Glutamatergic neuron (in vitro differentiated cells): ENCODE measurements around the gene COL2A1. TPM values are rescaled to one million over a fixed set of nuclear protein-coding genes. Genes with fewer than 3 reads are reported as not detected.

ENCODE experiments used
- DNase-seq: peaks from one replicate; pipeline ENCODE4 v3.0.0; 2022
- H3K27ac Mint-ChIP-seq: one replicate; pipeline ENCODE4 v1.8.0; 2020; ENCODE audit warnings: mild to moderate bottlenecking, mixed read lengths, inconsistent platforms; ENCODE audit not compliant: unreplicated experiment
- H3K27me3 Mint-ChIP-seq: one replicate; pipeline ENCODE4 v1.8.0; 2020; ENCODE audit warnings: mild to moderate bottlenecking, moderate library complexity, mixed read lengths, inconsistent platforms; ENCODE audit not compliant: unreplicated experiment
- H3K36me3 Mint-ChIP-seq: one replicate; pipeline ENCODE4 v1.8.0; 2020; ENCODE audit warnings: mild to moderate bottlenecking, mixed read lengths, inconsistent platforms; ENCODE audit not compliant: unreplicated experiment
- H3K4me1 Mint-ChIP-seq: one replicate; pipeline ENCODE4 v1.8.0; 2020; ENCODE audit warnings: mild to moderate bottlenecking, low read depth, mixed read lengths, inconsistent platforms; ENCODE audit not compliant: unreplicated experiment
- H3K4me3 Mint-ChIP-seq: one replicate; pipeline ENCODE4 v1.8.0; 2020; ENCODE audit warnings: mild to moderate bottlenecking, mixed read lengths, inconsistent platforms; ENCODE audit not compliant: unreplicated experiment
- H3K9me3 Mint-ChIP-seq: one replicate; pipeline ENCODE4 v1.8.0; 2020; ENCODE audit warnings: mild to moderate bottlenecking, moderate library complexity, mixed read lengths, inconsistent platforms; ENCODE audit not compliant: unreplicated experiment
- total RNA-seq: library from RNA; stranded (reverse); fragmentation: NEBNext Ultra II Directional; extraction: Animal tissue kit (Norgen Biotek cat#: 25700); gene quantifications from one replicate; pipeline ENCODE4 v1.2.1, GENCODE V29; 2021; ENCODE audit not compliant: unreplicated experiment
- TF ChIP-seq, protein P1 (sequence below): fragments of 200-600 bp; sonication (generic); IDR thresholded peaks from one replicate; pipeline ENCODE4 v1.5.0; 2021; ENCODE audit not compliant: partially characterized antibody, unreplicated experiment

COL2A1 gene
- total RNA-seq, 1 donor from 2014 or later = 0.34 TPM

GRCh38 chr12:47940773-47941474, 63.4 kb downstream of the COL2A1 start:
- Mint-ChIP-seq H3K4me3 (no peak overlapping the region), H3K27ac (no peak overlapping the region), H3K9me3 (peaks cover 9% of the 10 kb centered on the region), H3K36me3 (no peaks in the 10 kb centered on the region), H3K27me3 (peaks cover 13% of the 10 kb centered on the region), H3K4me1 (no peaks in the 10 kb centered on the region)
- DNase-seq = no peak
- TF ChIP-seq, protein P1, sequence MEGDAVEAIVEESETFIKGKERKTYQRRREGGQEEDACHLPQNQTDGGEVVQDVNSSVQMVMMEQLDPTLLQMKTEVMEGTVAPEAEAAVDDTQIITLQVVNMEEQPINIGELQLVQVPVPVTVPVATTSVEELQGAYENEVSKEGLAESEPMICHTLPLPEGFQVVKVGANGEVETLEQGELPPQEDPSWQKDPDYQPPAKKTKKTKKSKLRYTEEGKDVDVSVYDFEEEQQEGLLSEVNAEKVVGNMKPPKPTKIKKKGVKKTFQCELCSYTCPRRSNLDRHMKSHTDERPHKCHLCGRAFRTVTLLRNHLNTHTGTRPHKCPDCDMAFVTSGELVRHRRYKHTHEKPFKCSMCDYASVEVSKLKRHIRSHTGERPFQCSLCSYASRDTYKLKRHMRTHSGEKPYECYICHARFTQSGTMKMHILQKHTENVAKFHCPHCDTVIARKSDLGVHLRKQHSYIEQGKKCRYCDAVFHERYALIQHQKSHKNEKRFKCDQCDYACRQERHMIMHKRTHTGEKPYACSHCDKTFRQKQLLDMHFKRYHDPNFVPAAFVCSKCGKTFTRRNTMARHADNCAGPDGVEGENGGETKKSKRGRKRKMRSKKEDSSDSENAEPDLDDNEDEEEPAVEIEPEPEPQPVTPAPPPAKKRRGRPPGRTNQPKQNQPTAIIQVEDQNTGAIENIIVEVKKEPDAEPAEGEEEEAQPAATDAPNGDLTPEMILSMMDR = no peak

DNA sequence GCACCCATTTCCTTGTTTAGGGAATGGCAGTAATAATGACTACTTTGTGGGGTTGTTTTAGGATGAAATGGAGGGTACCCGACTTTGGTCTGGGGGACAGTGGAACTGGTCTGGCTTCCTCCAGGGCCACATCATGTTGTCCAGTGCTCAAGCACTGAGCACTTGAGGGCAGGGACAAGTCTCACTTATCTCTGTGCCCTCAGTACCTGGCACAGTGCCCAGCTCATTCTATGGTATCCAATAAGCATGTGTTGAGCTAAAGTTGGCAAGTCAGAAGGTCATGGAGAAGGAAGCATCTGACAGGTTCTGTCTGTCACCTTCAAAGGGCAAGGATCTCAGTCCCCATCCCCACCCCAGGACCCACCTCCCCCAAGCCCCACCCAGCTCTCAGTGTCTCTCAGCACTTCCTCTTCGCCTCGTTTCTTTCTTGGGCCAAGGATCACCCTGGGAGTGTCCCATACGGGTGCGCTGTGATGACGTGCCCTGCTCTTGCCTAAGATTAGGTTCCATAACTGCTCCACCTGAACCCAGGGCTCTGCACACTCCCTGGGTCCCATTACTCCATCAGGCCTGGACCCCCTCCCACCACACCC, 65.2 kb downstream of the COL2A1 start:
- H3K4me1 Mint-ChIP-seq = no peaks in the 10 kb centered on the region
- H3K36me3 Mint-ChIP-seq = no peaks in the 10 kb centered on the region
- H3K27me3 Mint-ChIP-seq = peaks cover 11% of the 10 kb centered on the region
- TF ChIP-seq, protein P1 = no peak
- no peak for DNase-seq
- H3K9me3 Mint-ChIP-seq = peaks cover 9% of the 10 kb centered on the region
- H3K4me3 Mint-ChIP-seq = no peak overlapping the region
- H3K27ac Mint-ChIP-seq = no peak overlapping the region

DNA sequence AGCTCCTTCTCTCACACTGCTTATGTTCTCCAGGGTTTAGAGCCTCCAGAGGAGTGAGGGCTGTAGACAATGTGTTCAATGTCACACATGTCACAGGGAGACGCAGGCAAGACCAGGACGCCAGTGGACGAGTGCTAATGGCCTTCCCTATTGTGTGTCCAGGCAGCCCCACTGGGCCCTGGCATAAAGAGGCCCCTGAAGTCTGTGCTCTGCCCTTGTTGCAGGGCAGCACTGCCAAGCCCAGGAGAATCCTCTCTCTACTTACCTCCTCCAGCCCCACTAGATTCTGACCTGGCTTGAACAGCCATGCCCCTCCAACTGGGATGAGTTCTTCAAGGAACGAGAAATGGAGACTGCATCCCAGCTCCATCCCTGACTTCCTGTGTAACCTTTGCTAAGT, 65.7 kb downstream of the COL2A1 start:
- no peaks in the 10 kb centered on the region for H3K4me1 Mint-ChIP-seq
- no peaks in the 10 kb centered on the region for H3K36me3 Mint-ChIP-seq
- no peak overlapping the region for H3K4me3 Mint-ChIP-seq
- DNase-seq = no peak
- TF ChIP-seq, protein P1 = no peak
- no peak overlapping the region for H3K27ac Mint-ChIP-seq
- H3K27me3 Mint-ChIP-seq = peaks cover 9% of the 10 kb centered on the region
- peaks cover 7% of the 10 kb centered on the region for H3K9me3 Mint-ChIP-seq

GRCh38 chr12:47938093-47938492, 66.2 kb downstream of the COL2A1 start:
- Mint-ChIP-seq H3K4me3 (no peak overlapping the region), H3K36me3 (no peaks in the 10 kb centered on the region), H3K9me3 (peaks cover 7% of the 10 kb centered on the region), H3K27me3 (peaks cover 8% of the 10 kb centered on the region), H3K27ac (no peak overlapping the region), H3K4me1 (no peaks in the 10 kb centered on the region)
- TF ChIP-seq, protein P1 = no peak
- no peak for DNase-seq

DNA sequence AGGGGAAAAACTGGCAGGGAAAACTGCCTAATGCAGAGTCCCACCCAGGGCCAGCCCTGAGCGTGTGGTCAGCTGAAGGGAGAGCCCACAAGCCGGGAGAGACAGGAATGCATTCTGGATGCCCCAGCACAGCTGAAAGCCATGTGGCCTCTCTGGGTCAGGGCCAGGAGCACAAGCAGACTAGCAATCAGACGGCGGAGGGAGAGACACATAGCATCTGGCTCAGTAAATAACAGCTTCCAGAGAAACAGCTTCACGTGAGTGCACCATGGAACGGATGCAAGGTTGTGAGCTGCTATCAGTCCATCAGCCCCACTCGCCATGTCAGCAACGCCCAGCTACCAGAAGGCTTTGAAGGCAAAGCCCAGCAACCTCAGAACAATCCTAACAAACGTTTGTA, 69.1 kb downstream of the COL2A1 start:
- Mint-ChIP-seq H3K4me3 (no peak overlapping the region), H3K9me3 (peaks cover 2% of the 10 kb centered on the region), H3K27me3 (peaks cover 2% of the 10 kb centered on the region), H3K36me3 (no peaks in the 10 kb centered on the region), H3K4me1 (no peaks in the 10 kb centered on the region), H3K27ac (no peak overlapping the region)
- DNase-seq = no peak
- TF ChIP-seq, protein P1 = no peak
